Prostate gland (tissue), 2 donors: Measurements from ENCODE around the gene C1QTNF12.

Experiments
- POLR2A ChIP-seq: fragments of 450-650 bp; IDR thresholded peaks from one replicate; pipeline ENCODE4 v1.6.1; 2016; ENCODE audit warnings: antibody characterized with exemption, mild to moderate bottlenecking
- POLR2AphosphoS5 ChIP-seq: sonication (generic); formaldehyde crosslinking; IDR thresholded peaks from one replicate; pipeline ENCODE4 v1.6.1; 2017; ENCODE audit warnings: antibody characterized with exemption
- TF ChIP-seq, protein P1 (sequence below), 4 experiments: fragments of 200-600 bp in 2 of 4; fragments of 450-650 bp in 2 of 4; sonication (generic) in 2 of 4; IDR thresholded peaks; 1 replicate in 3 of 4; 2 replicates in 1 of 4; pipeline ENCODE4 v1.5.1; 2016 to 2019; ENCODE audit warnings: antibody characterized with exemption in 4 of 4, mild to moderate bottlenecking in 2 of 4, moderate library complexity in 2 of 4

DNA sequence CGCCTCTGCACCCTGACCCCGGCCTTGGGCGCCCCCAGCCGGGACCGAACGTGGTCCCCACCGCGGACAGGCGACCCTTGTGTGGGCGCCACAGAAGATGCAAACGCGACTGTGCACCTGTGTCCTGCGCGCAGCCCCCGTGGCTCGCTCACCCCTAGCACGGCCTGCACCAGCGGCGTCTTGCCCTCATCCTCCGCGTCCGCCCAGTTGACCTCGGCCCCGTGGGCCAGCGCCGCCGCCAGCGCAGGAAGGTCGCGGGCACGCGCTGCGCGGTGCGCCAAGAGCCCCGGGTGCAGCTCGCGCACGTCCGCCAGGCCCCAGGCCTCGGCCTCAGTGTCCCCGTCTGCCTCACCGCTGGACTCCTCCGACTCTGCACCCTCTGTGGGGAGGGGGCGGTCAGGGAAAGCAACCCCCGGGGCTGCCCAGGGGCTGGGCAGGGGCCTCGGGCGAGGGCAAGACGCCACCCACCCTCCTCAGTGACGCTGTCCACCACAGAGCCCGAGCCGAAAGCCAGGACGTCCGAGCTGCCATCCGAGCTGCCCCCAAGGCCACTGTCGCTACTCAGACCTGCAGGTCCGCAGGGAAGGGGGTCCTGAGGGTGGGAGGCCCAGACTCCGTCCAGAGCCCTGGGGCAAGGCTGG lies 47.8 kb upstream of the C1QTNF12 start:
- TF ChIP-seq, protein P1, sequence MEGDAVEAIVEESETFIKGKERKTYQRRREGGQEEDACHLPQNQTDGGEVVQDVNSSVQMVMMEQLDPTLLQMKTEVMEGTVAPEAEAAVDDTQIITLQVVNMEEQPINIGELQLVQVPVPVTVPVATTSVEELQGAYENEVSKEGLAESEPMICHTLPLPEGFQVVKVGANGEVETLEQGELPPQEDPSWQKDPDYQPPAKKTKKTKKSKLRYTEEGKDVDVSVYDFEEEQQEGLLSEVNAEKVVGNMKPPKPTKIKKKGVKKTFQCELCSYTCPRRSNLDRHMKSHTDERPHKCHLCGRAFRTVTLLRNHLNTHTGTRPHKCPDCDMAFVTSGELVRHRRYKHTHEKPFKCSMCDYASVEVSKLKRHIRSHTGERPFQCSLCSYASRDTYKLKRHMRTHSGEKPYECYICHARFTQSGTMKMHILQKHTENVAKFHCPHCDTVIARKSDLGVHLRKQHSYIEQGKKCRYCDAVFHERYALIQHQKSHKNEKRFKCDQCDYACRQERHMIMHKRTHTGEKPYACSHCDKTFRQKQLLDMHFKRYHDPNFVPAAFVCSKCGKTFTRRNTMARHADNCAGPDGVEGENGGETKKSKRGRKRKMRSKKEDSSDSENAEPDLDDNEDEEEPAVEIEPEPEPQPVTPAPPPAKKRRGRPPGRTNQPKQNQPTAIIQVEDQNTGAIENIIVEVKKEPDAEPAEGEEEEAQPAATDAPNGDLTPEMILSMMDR (IDR thresholded peaks at IDR 0.05) = no peak
- TF ChIP-seq POLR2AphosphoS5 (no peak), POLR2A (no peak)
